ENCODE measurements around the gene BAZ2B. TPM values are rescaled to one million over a fixed set of nuclear protein-coding genes. Genes with fewer than 3 reads are reported as not detected.
A peak's percentile ranks its signal among the peaks of the same experiment; 100 is the strongest.

Gene BAZ2B
- polyA plus RNA-seq, 1 donor = 118 TPM

DNA sequence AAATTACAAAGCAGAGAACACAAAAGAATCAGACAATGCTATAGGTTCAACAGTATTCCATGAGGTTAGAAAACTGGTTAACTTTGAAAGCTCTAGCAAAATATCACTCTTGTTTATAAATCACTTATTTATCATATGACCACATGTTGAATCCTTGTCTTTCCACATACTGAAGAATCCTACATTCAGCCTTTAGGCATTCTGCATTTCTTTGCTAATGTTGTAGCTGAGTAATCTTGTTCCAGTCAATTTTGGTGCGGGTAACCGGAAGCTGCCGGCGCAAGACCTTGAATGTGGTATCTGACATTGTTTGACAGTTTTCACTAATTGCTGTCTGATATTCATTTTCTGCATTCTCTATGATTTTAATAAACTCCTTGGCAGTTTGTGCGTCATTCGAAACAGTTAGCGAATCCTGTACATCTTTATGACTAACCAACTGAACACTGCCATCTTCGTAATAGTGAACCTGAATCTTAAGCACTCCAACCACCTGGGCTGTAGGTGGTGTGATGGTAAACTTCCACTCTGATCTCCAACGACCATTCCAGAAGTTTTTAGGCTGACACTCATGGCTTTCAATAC is 154.1 kb downstream of the BAZ2B start:
- DNase-seq = no peak

DNA sequence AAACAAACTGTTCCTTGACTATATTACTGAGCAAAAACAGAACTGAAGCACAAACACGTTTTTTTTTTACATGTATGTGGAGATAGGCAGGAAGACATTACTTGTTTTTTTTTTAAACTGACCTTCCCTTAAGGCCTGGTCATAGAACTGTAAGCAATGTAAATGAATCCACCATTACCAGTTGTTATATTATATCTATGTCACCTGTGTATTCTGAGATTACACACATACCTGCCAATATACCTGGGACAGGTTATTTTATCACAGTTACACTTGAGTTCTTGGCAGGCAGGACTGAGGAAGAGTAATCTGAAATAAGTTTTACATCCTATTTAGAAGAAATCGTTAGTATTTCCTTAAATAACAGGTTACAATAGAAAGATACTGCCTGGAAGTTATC is 155.3 kb downstream of the BAZ2B start:
- no peak for DNase-seq

DNA sequence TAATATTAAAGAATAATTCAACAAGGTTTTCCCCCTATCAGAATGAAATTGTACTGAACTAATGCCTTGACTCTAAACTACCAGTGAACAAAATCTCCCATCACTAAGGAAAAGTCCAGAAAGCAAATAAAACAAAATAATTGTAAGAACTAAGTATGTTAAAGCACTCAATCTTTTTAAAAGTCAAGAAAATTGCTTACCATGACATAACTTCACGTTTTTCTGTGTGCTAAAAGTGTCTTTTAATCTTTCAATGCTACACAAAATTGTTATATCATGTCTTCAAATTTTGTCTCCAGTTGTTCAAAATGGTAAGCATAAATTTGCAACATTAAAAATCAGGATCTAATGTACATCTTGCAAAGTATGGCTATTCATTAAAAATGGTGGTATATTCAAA is 156.1 kb downstream of the BAZ2B start:
- no peak for DNase-seq

DNA sequence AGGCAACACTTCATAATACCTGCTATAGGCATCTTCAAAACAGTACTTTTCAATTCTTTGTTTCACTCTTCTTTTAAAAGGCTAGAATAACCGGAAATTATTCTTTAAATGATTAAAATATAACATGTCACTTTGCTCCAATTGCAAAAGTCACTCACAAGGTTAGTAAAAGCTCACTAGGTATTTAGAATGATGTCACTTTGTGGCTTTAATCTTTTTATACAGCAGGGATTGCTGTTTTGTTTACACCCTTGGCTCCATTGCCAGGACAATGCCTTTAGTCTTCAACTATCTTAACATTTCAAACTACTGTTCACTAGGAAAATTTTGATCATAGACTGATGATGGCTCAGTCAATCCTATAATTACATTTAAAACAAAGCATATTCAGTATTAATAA is 157.1 kb downstream of the BAZ2B start:
- no peak for DNase-seq

DNA sequence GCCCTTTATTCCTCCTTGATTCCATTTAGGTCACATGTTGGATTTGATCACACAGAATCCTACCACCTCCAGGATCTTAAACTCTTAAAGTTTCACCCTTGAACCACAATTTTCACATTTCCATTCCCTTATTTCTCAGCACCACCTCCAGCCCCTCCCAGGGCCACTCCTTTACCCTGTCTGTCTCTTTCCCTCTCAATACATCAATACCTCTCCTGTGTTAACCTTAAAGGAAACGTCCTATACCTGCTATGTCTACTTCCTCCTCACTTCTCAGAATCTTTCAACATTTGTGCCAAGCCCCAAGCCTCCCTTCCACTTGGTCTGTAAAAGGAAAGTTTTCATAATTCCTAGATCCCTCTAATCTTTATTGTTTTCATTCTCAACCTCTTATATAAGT is 158.8 kb downstream of the BAZ2B start:
- no peak for DNase-seq

DNA sequence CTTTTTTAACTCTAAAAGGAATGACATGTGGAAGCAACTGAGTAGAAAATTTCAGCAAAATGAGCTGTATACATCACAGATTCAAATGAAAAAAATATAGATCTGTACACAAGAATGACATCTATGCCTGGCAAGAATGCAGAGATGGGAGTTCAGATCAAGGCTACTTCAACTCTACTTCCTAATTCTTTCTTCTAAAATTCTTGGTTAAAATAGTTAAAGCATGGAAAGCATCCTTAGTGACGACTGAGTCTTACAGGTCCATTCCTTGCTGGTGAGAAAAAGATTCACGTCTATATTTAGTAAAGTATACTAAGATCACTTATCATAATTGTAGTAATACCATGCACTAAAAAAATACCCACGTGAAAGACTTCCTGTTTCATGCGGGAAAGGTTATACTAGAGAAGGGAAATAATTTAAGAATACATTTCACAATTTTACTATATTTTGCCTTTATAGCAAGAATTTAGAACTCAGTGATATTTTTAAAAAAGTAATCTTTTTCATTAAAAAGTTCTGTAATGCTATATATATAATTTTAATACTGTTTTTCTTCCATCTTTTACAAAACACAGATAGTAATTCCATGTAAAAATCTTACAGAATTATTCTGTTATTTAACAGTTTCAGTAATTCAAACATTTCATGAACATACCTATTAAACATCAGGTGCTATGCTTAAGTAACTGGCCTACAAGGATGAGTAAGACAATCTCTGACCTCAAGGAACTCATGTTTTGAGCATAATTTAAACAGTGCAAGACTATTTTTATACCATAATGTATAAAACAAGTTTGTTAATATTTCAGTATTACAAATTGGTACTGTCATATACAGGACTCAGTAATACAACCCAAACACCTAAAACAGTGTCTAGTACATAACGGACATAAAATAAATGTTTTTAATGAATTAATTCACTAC is 159.6 kb downstream of the BAZ2B start:
- DNase-seq = no peak

DNA sequence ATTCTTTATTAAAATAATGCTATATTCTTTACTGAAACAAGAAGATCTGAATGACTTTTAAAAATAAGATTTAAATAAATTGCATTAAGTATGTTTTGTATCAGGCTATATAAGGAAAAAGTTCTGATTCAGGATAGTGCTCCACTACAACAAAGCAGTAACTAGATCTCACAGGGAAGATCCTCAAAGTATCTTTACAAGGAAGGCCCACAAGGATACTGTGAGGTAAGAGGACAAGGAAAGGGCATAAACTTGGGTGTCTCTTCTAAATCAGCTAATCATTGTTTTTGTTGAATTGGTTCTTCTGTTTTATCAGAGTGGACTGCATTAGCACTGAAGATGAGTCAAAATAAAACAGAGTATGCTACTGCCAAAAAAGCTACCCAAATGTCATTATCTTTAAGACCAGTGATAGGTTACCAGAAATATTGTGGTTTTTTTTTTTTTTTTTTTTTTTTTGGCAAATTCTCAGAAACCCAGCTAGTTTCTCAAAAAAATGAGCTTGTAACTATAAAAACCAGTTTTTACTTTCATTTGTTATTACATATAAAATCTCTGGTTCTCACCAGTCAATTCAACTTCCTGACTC is 160.9 kb downstream of the BAZ2B start:
- DNase-seq = no peak

DNA sequence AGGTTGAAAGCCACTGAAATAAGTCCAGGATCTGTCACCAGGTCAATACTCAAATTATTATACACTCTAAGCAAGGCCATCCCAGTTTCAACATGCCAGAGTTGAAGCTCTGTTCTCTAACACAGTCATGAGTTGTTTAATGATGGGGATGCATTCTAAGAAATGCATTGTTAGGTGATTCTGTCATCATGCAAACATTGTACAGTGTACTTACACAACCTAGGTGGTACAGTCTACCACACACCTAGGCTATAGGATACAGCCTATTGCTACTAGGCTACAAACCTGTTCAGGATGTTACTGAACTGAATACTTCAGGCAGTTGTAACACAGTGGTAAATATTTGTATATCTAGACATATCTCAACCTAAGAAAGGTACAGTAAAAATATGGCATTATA is 162.2 kb downstream of the BAZ2B start:
- DNase-seq = no peak

DNA sequence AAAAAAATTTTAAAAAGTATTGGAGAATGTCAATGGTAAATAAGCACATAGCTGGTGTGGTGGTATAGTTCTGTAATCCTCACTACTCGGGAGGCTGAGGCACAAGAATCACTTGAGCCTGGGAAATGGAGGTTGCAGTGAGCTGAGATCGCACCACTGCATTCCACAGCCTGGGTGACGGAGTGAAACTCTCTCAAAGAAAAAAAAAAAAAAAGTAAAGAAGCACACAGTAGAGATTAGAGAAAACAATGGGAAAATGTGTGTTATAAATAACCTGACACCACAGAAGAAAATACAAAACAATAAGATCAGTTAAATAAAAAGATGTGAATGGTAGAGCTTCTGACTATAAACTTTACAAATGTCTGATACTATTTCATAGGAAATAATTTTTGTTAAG is 166.2 kb downstream of the BAZ2B start:
- no peak for DNase-seq

DNA sequence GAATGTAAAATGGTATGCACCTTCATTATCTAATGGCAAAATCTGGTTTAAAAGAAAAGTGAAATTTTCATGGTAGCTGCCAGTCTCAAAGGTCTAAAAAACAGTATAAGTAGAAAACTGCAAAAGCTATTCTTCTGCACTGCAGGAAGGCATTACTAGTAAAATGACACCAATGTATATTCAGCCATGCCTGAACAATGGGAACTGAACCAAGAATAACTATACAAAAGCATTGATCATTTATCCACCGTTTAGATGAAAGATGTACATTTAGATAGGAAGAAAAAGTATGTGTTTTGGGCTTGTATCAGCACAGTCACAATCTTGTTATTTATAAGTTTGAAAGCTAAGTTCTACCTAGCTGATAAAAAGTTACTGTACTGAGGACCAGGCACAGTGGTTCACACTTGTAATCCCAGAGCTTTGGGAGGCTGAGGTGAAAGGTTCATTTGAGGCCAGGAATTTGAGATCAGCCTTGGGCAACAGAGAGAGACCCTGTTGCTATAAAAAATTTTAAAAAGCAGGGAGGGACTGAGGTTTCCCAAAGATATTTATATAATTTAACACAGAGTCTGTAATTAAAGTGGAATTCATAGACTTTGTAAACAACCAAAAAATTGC is 166.7 kb downstream of the BAZ2B start:
- DNase-seq = peak; percentile 4

DNA sequence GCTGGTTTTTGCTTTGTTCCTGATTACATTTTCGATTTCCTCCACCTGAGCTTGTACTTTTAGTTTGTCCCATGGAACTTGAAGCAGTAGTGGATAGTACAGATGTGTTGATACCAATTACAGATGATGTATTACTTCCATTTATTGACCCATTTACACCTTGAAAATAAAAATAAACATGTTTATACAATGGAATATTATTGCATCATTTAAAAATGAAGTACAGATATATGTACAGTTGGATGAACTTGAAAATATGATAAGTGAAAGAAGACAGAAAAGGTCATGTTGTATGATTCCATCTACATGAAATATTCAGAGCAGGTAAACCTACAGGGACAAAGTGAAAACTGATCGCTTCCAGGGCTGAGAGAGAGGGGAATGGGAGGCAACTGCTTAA is 169.5 kb downstream of the BAZ2B start:
- no peak for DNase-seq

DNA sequence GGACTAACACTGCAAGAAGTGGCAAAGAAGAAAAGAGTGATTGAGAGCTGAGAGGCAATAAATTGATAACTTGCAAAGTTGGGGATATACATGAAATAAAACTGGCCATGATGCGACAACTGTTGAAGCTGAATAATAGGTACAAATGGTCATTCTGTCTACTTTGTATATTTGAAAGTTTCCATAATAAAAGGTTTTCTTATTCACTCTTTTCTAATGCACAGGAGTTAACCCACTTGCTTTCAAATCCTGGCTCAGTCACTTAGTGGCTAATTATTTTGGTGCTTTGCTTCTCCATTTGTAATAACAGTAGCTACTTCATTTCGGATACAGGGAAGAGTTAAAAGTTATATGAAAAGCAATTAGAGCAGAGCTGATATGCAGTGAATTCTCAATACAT is 170.1 kb downstream of the BAZ2B start:
- no peak for DNase-seq

DNA sequence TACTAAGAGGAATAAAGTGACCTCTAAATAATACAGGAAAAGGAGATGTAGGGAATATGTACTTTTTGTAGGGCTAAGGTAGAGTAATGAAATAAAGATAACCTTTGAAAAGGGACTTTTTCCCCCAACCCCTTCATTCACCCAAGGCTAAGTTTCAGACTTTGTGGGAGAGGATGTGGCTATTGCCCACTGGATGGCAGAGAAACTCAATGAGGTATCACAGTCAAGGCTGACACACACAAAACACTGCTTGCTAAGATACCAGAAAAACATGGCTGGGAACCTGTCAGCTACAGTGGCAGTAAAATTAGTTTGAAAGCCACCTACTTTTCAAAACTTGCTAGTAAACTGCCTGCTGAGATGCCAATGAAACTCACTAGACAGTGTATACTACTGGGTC is 171.0 kb downstream of the BAZ2B start:
- no peak for DNase-seq

DNA sequence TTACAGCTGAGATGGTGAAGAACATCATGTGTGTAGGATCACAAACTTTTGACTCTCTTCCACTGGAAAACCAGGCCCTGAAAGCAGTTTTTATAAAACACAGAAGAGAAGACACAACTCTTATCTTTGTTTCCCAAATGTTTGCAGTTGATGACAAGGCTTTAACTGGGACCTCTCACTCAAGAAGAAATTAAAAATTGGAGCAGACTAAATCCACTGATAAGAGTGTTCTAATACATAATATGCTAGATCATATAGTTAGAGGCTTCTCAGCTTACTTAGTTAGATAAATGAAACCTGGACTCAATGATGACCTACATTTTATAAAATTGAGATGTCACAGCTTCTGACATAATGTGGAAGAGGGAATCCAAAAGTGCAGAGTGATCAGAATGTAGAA is 171.6 kb downstream of the BAZ2B start:
- no peak for DNase-seq

DNA sequence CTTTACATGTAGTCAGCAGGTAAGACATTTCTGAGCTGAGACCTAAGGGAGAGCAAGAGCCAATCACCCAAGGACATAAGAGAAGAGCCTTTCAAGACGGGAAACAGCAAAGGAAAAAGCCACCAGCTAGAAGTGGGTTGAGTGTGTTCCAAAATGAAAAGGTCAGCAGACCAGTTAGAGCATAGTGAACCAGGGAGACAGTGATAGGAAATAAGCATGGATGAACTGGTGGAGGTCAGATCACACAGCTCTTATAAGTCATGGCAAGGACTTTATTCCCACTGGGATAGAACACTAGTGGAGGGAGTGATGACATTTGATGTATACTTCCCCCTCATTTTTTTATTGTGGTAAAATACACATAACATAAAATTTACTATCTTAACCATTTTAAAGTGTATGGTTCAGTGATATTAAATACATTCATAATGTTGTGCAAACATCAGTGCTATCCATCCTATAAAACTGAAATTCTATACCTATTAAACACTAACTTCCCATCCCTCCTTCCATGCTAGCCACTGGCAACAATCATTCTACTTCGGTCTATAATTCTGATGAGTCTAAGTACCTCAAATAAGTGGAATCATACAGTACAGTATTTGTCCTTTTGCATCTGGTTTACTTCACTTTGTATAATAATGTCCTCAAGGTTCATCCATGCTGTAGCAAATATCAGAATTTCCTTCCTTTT is 174.0 kb downstream of the BAZ2B start:
- no peak for DNase-seq

DNA sequence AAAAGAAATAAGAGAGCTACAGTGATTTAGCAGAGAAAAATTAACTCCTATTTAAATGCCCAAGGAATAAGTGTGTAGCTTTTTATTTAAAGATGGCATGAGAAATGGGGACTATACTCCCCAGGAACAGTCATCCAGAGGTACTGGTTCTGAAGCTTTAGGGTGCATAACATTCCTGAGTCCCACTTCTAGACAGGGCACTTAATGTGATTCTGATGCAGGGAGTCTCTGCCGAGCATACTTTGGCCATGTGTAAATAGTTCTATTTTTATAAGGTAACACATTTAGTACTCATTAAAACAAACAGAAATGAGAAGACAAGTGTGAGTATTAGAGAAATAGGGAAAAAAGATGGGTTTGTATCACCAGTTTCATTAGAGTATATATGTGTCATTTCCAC is 175.2 kb downstream of the BAZ2B start:
- DNase-seq = no peak

DNA sequence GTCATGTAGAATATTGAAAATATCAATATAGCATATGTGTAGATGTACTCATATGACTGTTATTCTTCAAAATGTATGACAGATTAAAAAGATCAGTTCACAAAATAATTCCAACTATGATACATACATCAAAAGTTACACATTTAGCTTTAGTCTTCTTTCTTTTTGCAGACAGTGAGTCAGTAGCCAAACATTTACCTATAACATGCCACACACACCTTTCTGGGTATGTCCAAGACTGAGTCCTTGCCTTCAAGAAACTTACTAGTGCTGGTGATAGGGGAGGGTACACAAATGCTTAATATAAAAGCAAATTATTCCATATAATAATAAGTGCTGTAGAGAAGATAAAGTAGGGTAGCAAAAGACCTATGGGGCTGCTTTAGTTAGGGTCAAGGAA is 176.9 kb downstream of the BAZ2B start:
- DNase-seq = no peak

DNA sequence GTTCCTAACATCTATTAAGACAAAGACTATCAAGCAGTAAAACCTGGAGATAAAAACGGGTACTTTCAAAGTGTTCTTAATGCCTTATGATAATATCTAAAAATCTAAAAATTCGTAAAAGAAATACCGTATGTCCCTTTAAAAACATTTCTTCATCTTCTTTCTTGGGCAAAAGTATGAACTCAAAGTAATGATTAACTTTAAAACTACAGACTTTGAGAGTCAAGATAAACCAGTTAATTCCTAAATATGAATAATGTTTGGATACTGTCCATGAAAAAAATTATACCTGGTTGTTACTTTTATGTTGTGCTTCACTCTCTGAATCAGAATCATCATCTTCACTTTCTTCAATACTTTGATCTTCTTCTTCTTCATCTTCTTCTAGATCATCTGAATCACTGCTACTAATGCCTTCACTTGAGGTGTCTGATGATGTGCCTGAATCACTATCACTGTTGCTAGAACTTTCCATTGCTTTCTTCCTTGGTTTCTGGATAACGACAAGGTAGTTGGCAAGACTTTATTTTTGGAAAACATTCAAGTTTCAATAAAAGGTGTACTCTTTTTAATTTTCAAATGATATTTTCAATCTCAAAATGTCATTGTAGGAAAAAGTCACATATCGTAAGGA is 177.5 kb downstream of the BAZ2B start:
- no peak for DNase-seq

DNA sequence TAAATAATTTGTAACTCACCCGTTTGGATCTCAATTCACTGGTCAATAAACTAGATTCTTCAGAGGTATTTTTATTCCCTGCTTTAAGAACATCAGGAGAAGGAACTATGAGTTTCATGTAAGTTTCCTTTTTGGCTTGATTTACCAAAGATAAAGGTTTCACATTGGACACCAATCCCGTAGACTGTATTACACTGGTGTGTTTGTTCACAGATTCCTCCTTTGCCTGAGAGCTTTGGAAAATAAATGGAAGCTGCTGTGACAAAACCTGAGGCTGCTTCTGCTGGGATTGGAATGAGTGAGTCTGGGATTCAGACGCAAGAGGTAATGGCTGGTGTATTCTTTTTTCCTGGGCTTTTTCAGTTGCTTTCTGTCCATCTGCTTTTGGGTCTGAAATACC is 178.1 kb downstream of the BAZ2B start:
- no peak for DNase-seq

DNA sequence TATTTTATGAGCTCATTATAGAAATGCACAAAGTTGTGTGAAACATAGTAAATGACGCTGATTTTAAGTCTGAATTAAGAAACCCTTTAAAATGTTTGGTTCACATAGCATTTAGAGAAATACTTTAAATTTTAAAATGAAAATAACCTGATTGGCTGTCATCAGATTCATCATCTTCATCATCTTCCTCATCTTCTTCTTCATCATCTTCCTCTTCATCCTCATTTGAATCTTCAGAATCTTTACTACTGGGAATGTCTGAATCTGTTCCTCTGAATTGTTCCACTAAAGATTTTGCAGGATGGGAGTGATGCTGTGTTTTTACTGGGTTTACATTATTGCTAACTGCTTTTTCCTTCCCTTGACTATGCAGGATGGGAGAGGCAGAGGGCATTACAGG is 183.7 kb downstream of the BAZ2B start:
- no peak for DNase-seq

DNA sequence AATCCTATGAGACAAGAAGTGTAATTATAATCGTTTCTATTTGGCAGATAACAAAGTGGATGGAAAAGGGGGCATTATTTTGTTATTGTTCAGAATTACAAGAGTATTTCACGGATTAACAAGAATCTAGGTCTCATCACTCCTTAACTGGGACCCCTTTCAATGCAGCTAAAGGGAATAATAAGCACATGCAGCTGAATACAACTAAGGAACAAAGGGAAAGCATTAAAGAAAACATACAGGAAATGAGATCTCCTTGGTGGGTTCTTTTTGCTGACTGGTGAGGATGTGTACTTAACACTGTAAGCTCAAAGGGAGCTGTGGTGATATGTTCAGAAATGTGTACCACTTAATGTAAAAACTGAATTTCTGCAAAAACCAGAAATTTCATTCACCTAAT is 189.3 kb downstream of the BAZ2B start:
- DNase-seq = no peak

DNA sequence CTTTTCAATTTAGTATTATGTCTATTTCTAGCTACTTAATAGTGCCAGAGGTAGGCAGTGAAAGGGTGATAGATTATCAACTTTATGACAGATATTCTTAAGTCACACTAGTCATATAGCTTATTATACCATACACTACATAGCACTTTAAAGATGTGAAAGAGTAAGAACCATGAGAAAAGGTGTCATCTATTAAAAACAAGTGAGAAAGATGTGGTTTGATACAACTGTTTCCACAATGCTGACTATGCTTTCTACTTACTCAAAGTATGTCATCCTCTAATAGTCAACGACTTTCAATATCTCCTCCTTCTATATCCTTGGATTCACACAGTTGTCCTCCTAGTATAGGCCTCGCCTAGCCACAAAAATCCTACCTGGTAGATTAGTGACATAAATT is 196.9 kb downstream of the BAZ2B start:
- no peak for DNase-seq
